Measurements from ENCODE around the gene CHRM4. TPM values are rescaled to one million over a fixed set of nuclear protein-coding genes. Genes with fewer than 3 reads are reported as not detected.

The CHRM4 gene
- total RNA-seq, 4 donors from 2014 or later: 0.22 TPM; not detected in 3

DNA sequence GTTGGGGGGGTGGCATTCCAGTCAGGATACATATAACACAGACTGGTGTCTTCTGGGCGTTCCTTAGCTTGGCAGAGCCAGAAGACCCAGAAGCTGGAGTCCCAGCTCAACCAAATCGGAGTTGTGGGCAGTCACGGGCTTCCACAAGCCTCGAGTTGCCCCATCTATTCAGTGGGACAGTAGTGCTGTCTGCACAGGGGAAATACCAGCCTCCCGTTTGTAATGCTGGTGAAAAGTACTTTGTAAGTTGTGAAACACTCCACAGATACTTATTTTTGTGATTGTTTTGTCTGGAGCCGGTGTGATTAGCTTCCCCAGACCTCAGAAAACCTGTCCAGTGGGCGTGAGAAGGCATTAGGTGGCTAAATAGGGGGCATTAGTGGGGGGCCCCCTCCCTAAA, 30.7 kb downstream of the CHRM4 start:
- intact Hi-C loops (cut with DNase I): no loop called here
- DNase-seq: no peak
- no peak for TF ChIP-seq POLR2A (IDR thresholded peaks at IDR 0.05)
- TF ChIP-seq, protein P1, sequence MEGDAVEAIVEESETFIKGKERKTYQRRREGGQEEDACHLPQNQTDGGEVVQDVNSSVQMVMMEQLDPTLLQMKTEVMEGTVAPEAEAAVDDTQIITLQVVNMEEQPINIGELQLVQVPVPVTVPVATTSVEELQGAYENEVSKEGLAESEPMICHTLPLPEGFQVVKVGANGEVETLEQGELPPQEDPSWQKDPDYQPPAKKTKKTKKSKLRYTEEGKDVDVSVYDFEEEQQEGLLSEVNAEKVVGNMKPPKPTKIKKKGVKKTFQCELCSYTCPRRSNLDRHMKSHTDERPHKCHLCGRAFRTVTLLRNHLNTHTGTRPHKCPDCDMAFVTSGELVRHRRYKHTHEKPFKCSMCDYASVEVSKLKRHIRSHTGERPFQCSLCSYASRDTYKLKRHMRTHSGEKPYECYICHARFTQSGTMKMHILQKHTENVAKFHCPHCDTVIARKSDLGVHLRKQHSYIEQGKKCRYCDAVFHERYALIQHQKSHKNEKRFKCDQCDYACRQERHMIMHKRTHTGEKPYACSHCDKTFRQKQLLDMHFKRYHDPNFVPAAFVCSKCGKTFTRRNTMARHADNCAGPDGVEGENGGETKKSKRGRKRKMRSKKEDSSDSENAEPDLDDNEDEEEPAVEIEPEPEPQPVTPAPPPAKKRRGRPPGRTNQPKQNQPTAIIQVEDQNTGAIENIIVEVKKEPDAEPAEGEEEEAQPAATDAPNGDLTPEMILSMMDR (IDR thresholded peaks at IDR 0.05): no peak
- Histone ChIP-seq H3K27me3 (no peaks in the 10 kb centered on the region), H3K4me3 (replicated peaks in 1 of 3) (no peak overlapping the region), H3K36me3 (no peaks in the 10 kb centered on the region), H3K4me1 (peaks cover 18 to 24% of the 10 kb centered on the region in 2 donors), H3K27ac (peak overlapping the region; percentile 41 to 66 (median 43)), H3K9me3 (no peaks in the 10 kb centered on the region)
- WGBS, 2 donors: 35 to 40% methylated on average over 7 of the region's 7 CpGs

DNA sequence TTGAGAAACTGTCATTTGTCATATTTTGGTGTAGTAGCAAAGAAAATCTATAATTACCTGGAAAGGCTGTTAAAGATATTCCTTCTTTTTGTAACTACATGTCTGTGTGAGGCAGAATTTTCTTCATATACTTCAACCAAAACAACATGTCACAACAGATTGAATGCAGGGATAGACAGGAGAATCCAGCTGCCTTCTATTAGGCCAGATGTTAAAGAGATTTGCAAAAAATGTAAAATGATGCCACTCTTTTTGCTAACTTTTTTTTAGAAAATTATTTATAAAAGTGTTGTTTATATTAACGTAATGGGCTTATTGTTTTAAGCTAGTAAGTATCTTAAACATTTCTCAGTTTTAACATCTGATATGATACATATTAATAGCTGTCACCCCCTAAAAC, 31.6 kb downstream of the CHRM4 start:
- no peaks in the 10 kb centered on the region for H3K9me3 ChIP-seq
- H3K4me1 ChIP-seq: peaks cover 18 to 24% of the 10 kb centered on the region in 2 donors
- TF ChIP-seq, protein P1 (IDR thresholded peaks at IDR 0.05): no peak
- no peak for TF ChIP-seq POLR2A (IDR thresholded peaks at IDR 0.05)
- no peak overlapping the region for H3K4me3 ChIP-seq (replicated peaks in 1 of 3)
- H3K27ac ChIP-seq: no peak overlapping the region
- H3K27me3 ChIP-seq: no peaks in the 10 kb centered on the region
- 70 to 89% methylated on average over 1 of the region's 1 CpG for WGBS, 2 donors
- no peaks in the 10 kb centered on the region for H3K36me3 ChIP-seq
- no peak for DNase-seq
- intact Hi-C loops (cut with DNase I): no loop called here

DNA sequence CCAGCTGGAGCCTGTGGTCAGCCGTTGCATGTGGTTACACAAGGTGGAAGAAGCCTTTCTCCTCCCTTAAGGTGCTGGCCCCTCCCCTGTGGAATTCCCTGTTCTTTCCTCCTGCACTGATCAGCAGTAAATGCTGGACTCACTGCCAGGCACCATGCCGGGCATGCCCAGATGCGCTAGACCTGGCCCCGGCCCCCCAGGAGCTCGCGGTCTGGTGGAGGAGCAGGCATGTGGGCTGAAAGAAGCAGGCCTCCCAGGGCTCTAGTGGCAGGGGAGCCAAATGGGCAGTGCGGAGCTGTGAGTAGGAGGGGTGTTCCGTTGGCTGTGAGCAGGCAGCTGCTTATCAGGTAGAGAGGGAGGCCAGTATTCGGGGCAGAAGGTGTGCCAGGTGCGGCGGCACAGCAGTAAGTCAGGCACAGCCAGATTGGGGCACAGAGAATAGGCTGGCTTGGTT, 34.1 kb downstream of the CHRM4 start:
- Histone ChIP-seq H3K36me3 (no peaks in the 10 kb centered on the region), H3K4me1 (peaks cover 16 to 19% of the 10 kb centered on the region in 2 donors), H3K9me3 (no peaks in the 10 kb centered on the region), H3K27ac (no peak overlapping the region), H3K4me3 (replicated peaks in 1 of 3) (no peak overlapping the region), H3K27me3 (no peaks in the 10 kb centered on the region)
- WGBS, 2 donors: 74% methylated on average over 8 of the region's 11 CpGs
- intact Hi-C loops (cut with DNase I): no loop called here
- DNase-seq: peak; percentile 42 to 48
- TF ChIP-seq, protein P1 (IDR thresholded peaks at IDR 0.05): no peak
- TF ChIP-seq POLR2A (IDR thresholded peaks at IDR 0.05): no peak

DNA sequence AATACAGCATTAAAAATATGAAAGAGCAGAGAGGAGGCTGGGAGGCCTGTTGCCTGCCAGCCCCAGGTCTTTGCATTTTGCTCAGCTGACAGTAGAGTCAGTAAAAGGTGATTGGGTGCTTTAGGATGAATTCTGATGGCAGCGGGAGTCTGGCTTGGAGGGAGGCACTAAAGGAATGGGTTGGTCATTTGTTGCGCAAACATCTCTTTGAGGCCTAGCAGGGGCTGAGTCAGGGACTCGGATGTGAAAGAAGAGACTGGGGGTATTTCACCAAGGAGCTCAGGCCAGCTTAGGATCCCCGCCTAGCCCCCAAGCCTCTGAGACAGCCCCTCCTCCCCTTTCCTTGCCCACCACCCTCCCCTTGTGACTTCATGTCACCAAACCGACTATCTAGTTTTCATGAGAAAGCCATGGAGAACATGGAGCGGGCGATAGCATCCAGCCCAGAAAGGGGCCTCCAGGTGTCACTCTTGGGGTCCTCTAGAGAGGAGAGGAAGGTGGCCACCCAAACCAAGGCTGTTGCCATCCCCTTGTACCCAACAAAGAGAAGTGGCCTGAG, 34.6 kb downstream of the CHRM4 start:
- TF ChIP-seq, protein P1 (IDR thresholded peaks at IDR 0.05): no peak
- TF ChIP-seq POLR2A (IDR thresholded peaks at IDR 0.05): no peak
- no peak overlapping the region for H3K27ac ChIP-seq
- no peak for DNase-seq
- intact Hi-C loops (cut with DNase I): no loop called here
- H3K4me1 ChIP-seq: peaks cover 11 to 19% of the 10 kb centered on the region in 2 donors
- H3K27me3 ChIP-seq: no peaks in the 10 kb centered on the region
- H3K4me3 ChIP-seq (replicated peaks in 1 of 3): no peak overlapping the region
- H3K36me3 ChIP-seq: no peaks in the 10 kb centered on the region
- 86% methylated on average over 7 of the region's 7 CpGs for WGBS, 2 donors
- H3K9me3 ChIP-seq: no peaks in the 10 kb centered on the region

DNA sequence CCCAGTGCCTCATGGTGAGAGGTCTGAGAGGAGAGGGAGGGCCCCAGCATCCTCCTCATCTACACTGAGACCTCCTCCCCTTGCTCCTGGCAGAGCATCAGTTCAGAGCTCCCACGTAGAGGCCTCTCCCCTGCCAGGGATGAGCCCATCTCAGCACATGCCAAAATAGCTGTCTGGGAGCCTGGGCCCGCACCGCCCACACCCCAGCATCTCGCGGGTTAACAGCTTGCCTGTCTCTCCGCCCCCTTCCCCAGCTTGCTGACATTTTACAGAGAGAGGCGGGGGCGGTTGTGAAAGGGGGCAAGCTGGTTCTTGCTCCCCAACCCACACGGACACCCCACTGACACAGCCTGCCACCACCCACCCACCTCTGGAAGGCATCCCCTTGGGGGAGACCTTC, 37.9 kb downstream of the CHRM4 start:
- intact Hi-C loops (cut with DNase I): no loop called here
- no peak overlapping the region for H3K27ac ChIP-seq

More for the DNA sequence above, 37.9 kb downstream of the CHRM4 start:
- peaks cover 0 to 13% of the 10 kb centered on the region in 2 donors for H3K4me1 ChIP-seq
- no peaks in the 10 kb centered on the region for H3K36me3 ChIP-seq
- H3K4me3 ChIP-seq (replicated peaks in 1 of 3): no peak overlapping the region
- no peak for DNase-seq
- WGBS, 2 donors: 71 to 72% methylated on average over 6 to 8 of the region's 9 CpGs
- no peaks in the 10 kb centered on the region for H3K9me3 ChIP-seq
- no peaks in the 10 kb centered on the region for H3K27me3 ChIP-seq
- TF ChIP-seq, protein P1 (IDR thresholded peaks at IDR 0.05): no peak
